Mesenchymal stem cell (in vitro differentiated cells and primary cell): Measurements from ENCODE around the gene GTF2F2.

ENCODE experiments used
- DNase-seq: peaks from one replicate; pipeline ENCODE4 v3.0.0-alpha.2; 2013
- H2AFZ ChIP-seq: one replicate; pipeline ENCODE4 v1.6.1; 2013; ENCODE audit warnings: low read depth, mild to moderate bottlenecking, control low read depth, inconsistent platforms, low read length, moderate library complexity
- H2AK5ac ChIP-seq: 2 replicates; pipeline ENCODE4 v1.6.1; 2013; ENCODE audit warnings: low read length, moderate library complexity, mild to moderate bottlenecking, inconsistent platforms; ENCODE audit not compliant: severe bottlenecking
- H2BK120ac ChIP-seq: one replicate; pipeline ENCODE4 v1.6.1; 2013; ENCODE audit warnings: low read depth, mild to moderate bottlenecking, inconsistent platforms, low read length, moderate library complexity
- H2BK12ac ChIP-seq, 2 experiments: one replicate each; pipeline ENCODE4 v1.6.1; 2013; ENCODE audit warnings: inconsistent platforms in 2 of 2, low read length in 2 of 2, mild to moderate bottlenecking in 2 of 2, moderate library complexity in 2 of 2, control low read depth in 1 of 2
- H2BK15ac ChIP-seq: one replicate; pipeline ENCODE4 v1.6.1; 2013; ENCODE audit warnings: mild to moderate bottlenecking, low read depth, inconsistent platforms; ENCODE audit not compliant: poor library complexity, severe bottlenecking
- H2BK5ac ChIP-seq: 2 replicates; pipeline ENCODE4 v1.6.1; 2013; ENCODE audit warnings: low read depth, mild to moderate bottlenecking, low read length, control low read depth, inconsistent platforms; ENCODE audit not compliant: poor library complexity, severe bottlenecking
- H3K14ac ChIP-seq, 2 experiments: one replicate each; pipeline ENCODE4 v1.6.1; 2013; ENCODE audit warnings: inconsistent platforms in 2 of 2, low read length in 2 of 2, control low read depth in 1 of 2, mild to moderate bottlenecking in 1 of 2, moderate library complexity in 1 of 2
- H3K18ac ChIP-seq, 2 experiments: one replicate each; pipeline ENCODE4 v1.6.1; 2013; ENCODE audit warnings: inconsistent platforms in 2 of 2, low read length in 2 of 2, control low read depth in 1 of 2, low read depth in 1 of 2, mild to moderate bottlenecking in 1 of 2
- H3K23ac ChIP-seq, 2 experiments: one replicate each; pipeline ENCODE4 v1.6.1; 2013; ENCODE audit warnings: inconsistent platforms in 2 of 2, low read length in 2 of 2, mild to moderate bottlenecking in 2 of 2, moderate library complexity in 2 of 2, control low read depth in 1 of 2
- H3K27ac ChIP-seq: 2 replicates; pipeline ENCODE4 v1.5.1; 2013; ENCODE audit warnings: mild to moderate bottlenecking, moderate library complexity, low read length, control low read depth, inconsistent platforms; ENCODE audit not compliant: poor library complexity, severe bottlenecking
- H3K27me3 ChIP-seq, 2 experiments: 2 replicates each; pipeline versions ENCODE4 v1.6.1 to v1.7.0; 2013; ENCODE audit warnings: low read length in 2 of 2, mild to moderate bottlenecking in 2 of 2, moderate library complexity in 2 of 2, control low read depth in 1 of 2, inconsistent platforms in 1 of 2; ENCODE audit not compliant: control insufficient read depth in 1 of 2, insufficient read depth in 1 of 2
- H3K36me3 ChIP-seq, 2 experiments: 2 replicates each; pipeline versions ENCODE4 v1.6.1 to v1.7.0; 2013; ENCODE audit warnings: low read length in 2 of 2, control low read depth in 1 of 2, inconsistent platforms in 1 of 2, low read depth in 1 of 2, mild to moderate bottlenecking in 1 of 2; ENCODE audit not compliant: insufficient read depth in 2 of 2, control insufficient read depth in 1 of 2
- H3K4ac ChIP-seq, 2 experiments: one replicate each; pipeline ENCODE4 v1.6.1; 2013; ENCODE audit warnings: inconsistent platforms in 2 of 2, low read length in 2 of 2, mild to moderate bottlenecking in 2 of 2, moderate library complexity in 2 of 2, control low read depth in 1 of 2, low read depth in 1 of 2
- H3K4me1 ChIP-seq: 2 replicates; pipeline ENCODE4 v1.6.1; 2013; ENCODE audit warnings: low read depth, low read length, control low read depth; ENCODE audit not compliant: control insufficient read depth, insufficient read depth
- H3K4me2 ChIP-seq: 2 replicates; pipeline ENCODE4 v1.6.1; 2013; ENCODE audit warnings: low read length, mild to moderate bottlenecking, inconsistent platforms; ENCODE audit not compliant: poor library complexity, severe bottlenecking
- H3K4me3 ChIP-seq, 2 experiments: 2 replicates each; pipeline versions ENCODE4 v1.5.1 to v1.7.0; 2013; ENCODE audit warnings: low read length in 2 of 2, mild to moderate bottlenecking in 2 of 2, control low read depth in 1 of 2, low read depth in 1 of 2; ENCODE audit not compliant: insufficient read depth in 1 of 2
- H3K79me1 ChIP-seq: replicated peaks from 2 replicates; pipeline ENCODE4 v1.6.1; 2013; ENCODE audit warnings: mild to moderate bottlenecking, control low read depth, low read length, inconsistent platforms; ENCODE audit not compliant: poor library complexity, severe bottlenecking
- H3K9ac ChIP-seq: 2 replicates; pipeline ENCODE4 v1.7.0; 2013; ENCODE audit warnings: mild to moderate bottlenecking, low read length, moderate library complexity
- H3K9me3 ChIP-seq: 2 replicates; pipeline ENCODE4 v1.7.0; 2013; ENCODE audit warnings: mild to moderate bottlenecking, low read length; ENCODE audit not compliant: control insufficient read depth
- H4K8ac ChIP-seq: one replicate; pipeline ENCODE4 v1.6.1; 2013; ENCODE audit warnings: inconsistent platforms, mild to moderate bottlenecking, low read length, moderate library complexity
- H4K91ac ChIP-seq: one replicate; pipeline ENCODE4 v1.6.1; 2013; ENCODE audit warnings: mild to moderate bottlenecking, low read length, inconsistent platforms
- WGBS: methylation state at CpG from one replicate; pipeline ENCODE4 v1.1.7; 2013; ENCODE audit warnings: mixed read lengths; 5-methylcytosine and 5-hydroxymethylcytosine counted together

GTF2F2 gene

GRCh38 chr13:45305079-45305478, 184.8 kb downstream of the GTF2F2 start:
- no peaks in the 10 kb centered on the region for H3K36me3 ChIP-seq
- H3K4me3 ChIP-seq, result no peak overlapping the region
- no peak for DNase-seq
- no peak overlapping the region for H3K4me2 ChIP-seq
- H3K18ac ChIP-seq, result no peak overlapping the region
- no peak overlapping the region for H3K14ac ChIP-seq
- no peak overlapping the region for H2BK120ac ChIP-seq
- no peak overlapping the region for H2BK5ac ChIP-seq
- no peak overlapping the region for H4K8ac ChIP-seq
- H4K91ac ChIP-seq, result no peak overlapping the region
- no peaks in the 10 kb centered on the region for H3K79me1 ChIP-seq
- H2AK5ac ChIP-seq, result no peak overlapping the region
- no peak overlapping the region for H2BK12ac ChIP-seq
- H3K4ac ChIP-seq, result no peak overlapping the region
- no peak overlapping the region for H2AFZ ChIP-seq
- no peaks in the 10 kb centered on the region for H3K9me3 ChIP-seq
- no peak overlapping the region for H3K27ac ChIP-seq
- peaks cover 0 to 6% of the 10 kb centered on the region in 2 experiments for H3K27me3 ChIP-seq
- H2BK15ac ChIP-seq, result no peak overlapping the region
- H3K4me1 ChIP-seq, result no peaks in the 10 kb centered on the region
- no peak overlapping the region for H3K23ac ChIP-seq
- 89% methylated on average over 3 of the region's 5 CpGs for WGBS
- no peak overlapping the region for H3K9ac ChIP-seq

DNA sequence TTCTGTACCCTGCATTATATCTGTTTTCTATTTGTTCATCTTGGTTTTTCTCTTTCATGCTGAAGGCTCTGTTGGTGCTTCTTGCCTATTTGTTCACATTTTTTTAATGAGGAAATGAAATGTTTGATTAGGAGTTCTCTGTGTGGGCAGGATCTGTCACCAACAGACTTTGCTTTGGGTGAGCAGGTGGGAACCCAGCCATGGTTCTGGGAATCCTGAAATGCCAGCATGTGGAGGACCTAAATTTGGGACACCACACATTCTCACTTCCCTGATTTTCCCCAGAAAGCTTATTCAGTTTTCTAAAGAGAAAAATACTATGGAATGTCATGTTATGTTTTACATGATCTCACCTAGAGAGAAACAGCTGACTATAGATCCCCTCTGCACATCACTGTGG, 186.7 kb downstream of the GTF2F2 start:
- Histone ChIP-seq H2AFZ (no peak overlapping the region), H3K4me1 (peaks cover 6% of the 10 kb centered on the region), H3K4ac (no peak overlapping the region), H3K27me3 (peaks cover 0 to 8% of the 10 kb centered on the region in 2 experiments), H3K4me3 (no peak overlapping the region), H3K14ac (no peak overlapping the region), H3K79me1 (no peaks in the 10 kb centered on the region), H2BK15ac (no peak overlapping the region), H3K18ac (no peak overlapping the region), H3K4me2 (no peak overlapping the region), H4K8ac (no peak overlapping the region), H3K9ac (no peak overlapping the region), H3K27ac (no peak overlapping the region), H2BK5ac (no peak overlapping the region), H2BK12ac (no peak overlapping the region), H2BK120ac (no peak overlapping the region), H3K23ac (no peak overlapping the region), H3K9me3 (no peaks in the 10 kb centered on the region), H3K36me3 (no peaks in the 10 kb centered on the region), H2AK5ac (no peak overlapping the region), H4K91ac (no peak overlapping the region)
- DNase-seq, result no peak

DNA sequence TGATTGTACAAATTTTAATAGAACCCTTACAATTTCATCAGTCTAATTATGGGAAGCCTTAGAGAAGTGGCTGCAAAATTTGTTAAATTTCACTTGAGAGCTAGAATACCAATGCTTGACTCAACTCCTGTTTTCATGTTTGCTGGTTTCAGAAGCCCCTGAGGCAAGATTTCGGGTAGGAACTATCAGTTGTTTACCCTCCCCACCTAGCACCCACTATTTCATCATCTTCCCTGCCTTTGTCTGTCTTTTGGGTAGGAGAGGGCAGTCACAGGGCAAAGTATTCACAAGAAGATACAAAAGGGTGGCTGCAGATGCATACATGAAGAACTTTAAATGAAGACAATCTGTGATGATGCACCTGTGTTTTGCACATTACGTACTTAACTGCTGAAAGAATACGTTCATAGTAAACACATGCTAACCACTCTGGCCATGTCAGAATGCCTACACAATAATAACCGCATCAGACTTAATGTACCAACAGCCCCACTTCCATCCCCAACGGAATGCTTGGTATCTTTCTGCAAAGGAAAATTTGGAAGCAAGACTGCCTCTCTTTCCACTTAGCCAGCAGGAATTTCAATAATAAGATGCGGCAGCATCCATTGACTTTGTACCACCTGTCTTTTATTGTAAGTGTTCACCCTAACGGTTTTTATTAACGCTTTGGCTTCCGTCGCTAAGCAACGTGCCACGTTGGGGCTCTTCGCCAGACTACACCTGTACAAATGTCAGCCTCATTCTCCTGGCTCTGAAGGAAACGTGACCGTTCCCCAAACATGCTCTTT, 190.2 kb downstream of the GTF2F2 start:
- no peak overlapping the region for H3K14ac ChIP-seq
- H3K36me3 ChIP-seq, result no peaks in the 10 kb centered on the region
- H3K23ac ChIP-seq, result no peak overlapping the region
- H4K8ac ChIP-seq, result no peak overlapping the region
- H2AFZ ChIP-seq, result no peak overlapping the region
- peak overlapping the region; percentile 76 for H2AK5ac ChIP-seq
- peaks cover 8% of the 10 kb centered on the region for H3K4me1 ChIP-seq
- peaks cover 0 to 8% of the 10 kb centered on the region in 2 experiments for H3K27me3 ChIP-seq
- peak overlapping the region in 1 of 2 experiments; percentile 71 for H3K4me3 ChIP-seq
- H2BK15ac ChIP-seq, result no peak overlapping the region
- no peak for DNase-seq
- H3K4ac ChIP-seq, result no peak overlapping the region
- no peak overlapping the region for H4K91ac ChIP-seq
- WGBS, result 37% methylated on average over 15 of the region's 15 CpGs
- peak overlapping the region; percentile 95 for H3K4me2 ChIP-seq
- H3K9ac ChIP-seq, result no peak overlapping the region
- no peak overlapping the region for H3K18ac ChIP-seq
- no peak overlapping the region for H2BK12ac ChIP-seq
- no peak overlapping the region for H3K27ac ChIP-seq
- H3K79me1 ChIP-seq, result no peaks in the 10 kb centered on the region
- no peak overlapping the region for H2BK5ac ChIP-seq
- H3K9me3 ChIP-seq, result no peaks in the 10 kb centered on the region
- H2BK120ac ChIP-seq, result no peak overlapping the region

- Histone ChIP-seq H3K9me3 (no peaks in the 10 kb centered on the region), H3K79me1 (no peaks in the 10 kb centered on the region), H3K4me3 (no peak overlapping the region), H2BK15ac (no peak overlapping the region), H2BK120ac (no peak overlapping the region), H3K4ac (no peak overlapping the region), H3K14ac (no peak overlapping the region), H3K4me2 (no peak overlapping the region), H3K36me3 (no peaks in the 10 kb centered on the region), H3K4me1 (peaks cover 16% of the 10 kb centered on the region), H3K23ac (no peak overlapping the region), H3K27me3 (peaks cover 0 to 8% of the 10 kb centered on the region in 2 experiments), H3K27ac (no peak overlapping the region), H2BK5ac (no peak overlapping the region), H2AFZ (no peak overlapping the region), H2BK12ac (no peak overlapping the region), H4K91ac (no peak overlapping the region), H3K18ac (no peak overlapping the region), H2AK5ac (no peak overlapping the region), H4K8ac (no peak overlapping the region), H3K9ac (no peak overlapping the region)
- no peak for DNase-seq
- WGBS, result 98% methylated on average over 7 of the region's 10 CpGs
These were observed 194.5 kb downstream of the GTF2F2 start for GRCh38 chr13:45314822-45315221.
